GM23248 (cell line): ENCODE data around the gene CCDC50. TPM values are rescaled to one million over a fixed set of nuclear protein-coding genes. Genes with fewer than 3 reads are reported as not detected.

Experiments used
- DNase-seq: peaks from one replicate; pipeline ENCODE4 v3.0.0-alpha.2; 2015
- H2AFZ ChIP-seq: fragments of 200-600 bp; sonication (generic); 2 replicates; pipeline ENCODE4 v1.6.1; 2016; ENCODE audit warnings: antibody characterized with exemption
- H3F3A ChIP-seq: fragments of 200-600 bp; sonication (generic); 2 replicates; pipeline ENCODE4 v1.6.1; 2016; ENCODE audit warnings: mild to moderate bottlenecking, antibody characterized with exemption, mixed run types; ENCODE audit not compliant: insufficient read depth
- H3K27ac ChIP-seq: fragments of 200-600 bp; sonication (generic); 2 replicates; pipeline ENCODE4 v1.5.1; 2016; ENCODE audit warnings: mild to moderate bottlenecking
- H3K27me3 ChIP-seq: fragments of 200-600 bp; sonication (generic); replicated peaks from 2 replicates; pipeline ENCODE4 v1.6.1; 2016; ENCODE audit warnings: mild to moderate bottlenecking; ENCODE audit not compliant: insufficient read depth
- H3K36me3 ChIP-seq: fragments of 200-600 bp; sonication (generic); 2 replicates; pipeline ENCODE4 v1.6.1; 2016; ENCODE audit warnings: low read depth, mild to moderate bottlenecking
- H3K4me1 ChIP-seq: fragments of 200-600 bp; sonication (generic); 2 replicates; pipeline ENCODE4 v1.6.1; 2016; ENCODE audit warnings: mild to moderate bottlenecking; ENCODE audit not compliant: insufficient read depth
- H3K4me2 ChIP-seq: fragments of 200-600 bp; sonication (generic); one replicate; pipeline ENCODE4 v1.6.1; 2016; ENCODE audit warnings: mild to moderate bottlenecking; ENCODE audit not compliant: unreplicated experiment
- H3K4me3 ChIP-seq: fragments of 200-600 bp; sonication (generic); 2 replicates; pipeline ENCODE4 v1.5.1; 2016; ENCODE audit warnings: mild to moderate bottlenecking
- H3K79me2 ChIP-seq: fragments of 200-600 bp; sonication (generic); 2 replicates; pipeline ENCODE4 v1.6.1; 2016; ENCODE audit warnings: mild to moderate bottlenecking; ENCODE audit not compliant: insufficient read depth
- H3K9ac ChIP-seq: fragments of 200-600 bp; sonication (generic); 2 replicates; pipeline ENCODE4 v1.6.1; 2016; ENCODE audit warnings: mild to moderate bottlenecking
- H3K9me2 ChIP-seq: fragments of 200-600 bp; sonication (generic); 2 replicates; pipeline ENCODE4 v1.6.1; 2016; ENCODE audit warnings: mixed run types, mild to moderate bottlenecking, moderate library complexity; ENCODE audit not compliant: insufficient read depth
- H3K9me3 ChIP-seq: fragments of 200-600 bp; sonication (generic); one replicate; pipeline ENCODE4 v1.6.1; 2017; ENCODE audit warnings: low read depth
- H4K20me1 ChIP-seq: fragments of 200-600 bp; sonication (generic); 2 replicates; pipeline ENCODE4 v1.6.0; 2016; ENCODE audit not compliant: insufficient read depth
- EZH2 ChIP-seq: fragments of 200-600 bp; sonication (generic); IDR thresholded peaks from 2 replicates; pipeline ENCODE4 v1.6.1; 2018; ENCODE audit warnings: antibody characterized with exemption, mild to moderate bottlenecking; ENCODE audit not compliant: insufficient read depth, poor library complexity, severe bottlenecking
- EZH2phosphoT487 ChIP-seq: fragments of 200-600 bp; sonication (generic); IDR thresholded peaks from 2 replicates; pipeline ENCODE4 v1.6.1; 2018; ENCODE audit warnings: antibody characterized with exemption, moderate library complexity, mild to moderate bottlenecking, low read depth; ENCODE audit not compliant: insufficient read depth
- WGBS, 2 experiments: methylation state at CpG; one replicate each; pipeline ENCODE4 v1.1.6; 2015 to 2017; ENCODE audit warnings: low lambda C conversion rate in 2 of 2, low coverage in 1 of 2; ENCODE audit errors: missing lambda C conversion rate in 2 of 2; 5-methylcytosine and 5-hydroxymethylcytosine counted together
- in situ Hi-C: fragments of 300-500 bp; cut with MboI; formaldehyde crosslinking; loops from 2 replicates; pipeline ENCODE4 v1.15.0; 2020
- polyA plus RNA-seq: library from polyadenylated mRNA; unstranded; fragments of >200 nt; fragmentation: Nextera tagmentation; extraction: Ambion mirVana; gene quantifications from 2 replicates; pipeline ENCODE4 v1.2.1, GENCODE V29; 2016
- total RNA-seq: library from RNA; depleted of rRNA; stranded (reverse); fragments of >200 nt; shearing (Covaris generic); gene quantifications from 2 replicates; pipeline ENCODE4 v1.2.3, GENCODE V29; 2014

CCDC50 gene
- total and polyA plus RNA-seq, 2 experiments from 2014 or later, result 63.0 to 68.6 TPM

DNA sequence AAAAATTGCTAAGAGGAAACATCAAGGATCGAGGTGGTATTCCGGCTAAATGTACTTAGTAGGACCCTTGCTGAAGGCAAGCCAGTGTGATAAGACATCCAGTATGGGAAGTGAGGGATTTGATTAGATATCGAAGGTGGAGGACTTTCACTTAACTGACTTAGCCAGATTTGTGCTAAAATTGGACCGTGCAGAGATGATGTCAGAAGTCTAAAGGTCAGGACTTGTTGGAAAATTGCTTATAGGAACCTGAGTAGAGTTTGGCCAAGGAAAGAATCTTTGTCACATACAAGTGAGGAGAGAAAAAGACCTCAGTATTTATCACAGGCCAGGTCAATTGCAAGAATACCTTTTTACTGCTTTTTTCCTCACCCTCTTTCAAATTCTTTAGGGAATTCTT is 100.9 kb downstream of the CCDC50 start:
- Histone ChIP-seq H3F3A (no peaks in the 10 kb centered on the region), H3K27ac (no peak overlapping the region), H3K79me2 (no peaks in the 10 kb centered on the region), H3K9me3 (no peaks in the 10 kb centered on the region), H4K20me1 (no peaks in the 10 kb centered on the region), H3K4me1 (no peaks in the 10 kb centered on the region), H3K27me3 (peaks cover 11% of the 10 kb centered on the region; the same call in 1 of the 2 replicates), H2AFZ (no peak overlapping the region), H3K4me3 (no peak overlapping the region), H3K36me3 (no peaks in the 10 kb centered on the region), H3K4me2 (no peak overlapping the region), H3K9me2 (no peaks in the 10 kb centered on the region), H3K9ac (no peak overlapping the region)
- TF ChIP-seq EZH2phosphoT487 (no peak), EZH2 (no peak)
- WGBS, 2 experiments, result 47 to 57% methylated on average over 4 of the region's 4 CpGs
- in situ Hi-C loops, result no loop called here
- no peak for DNase-seq

DNA sequence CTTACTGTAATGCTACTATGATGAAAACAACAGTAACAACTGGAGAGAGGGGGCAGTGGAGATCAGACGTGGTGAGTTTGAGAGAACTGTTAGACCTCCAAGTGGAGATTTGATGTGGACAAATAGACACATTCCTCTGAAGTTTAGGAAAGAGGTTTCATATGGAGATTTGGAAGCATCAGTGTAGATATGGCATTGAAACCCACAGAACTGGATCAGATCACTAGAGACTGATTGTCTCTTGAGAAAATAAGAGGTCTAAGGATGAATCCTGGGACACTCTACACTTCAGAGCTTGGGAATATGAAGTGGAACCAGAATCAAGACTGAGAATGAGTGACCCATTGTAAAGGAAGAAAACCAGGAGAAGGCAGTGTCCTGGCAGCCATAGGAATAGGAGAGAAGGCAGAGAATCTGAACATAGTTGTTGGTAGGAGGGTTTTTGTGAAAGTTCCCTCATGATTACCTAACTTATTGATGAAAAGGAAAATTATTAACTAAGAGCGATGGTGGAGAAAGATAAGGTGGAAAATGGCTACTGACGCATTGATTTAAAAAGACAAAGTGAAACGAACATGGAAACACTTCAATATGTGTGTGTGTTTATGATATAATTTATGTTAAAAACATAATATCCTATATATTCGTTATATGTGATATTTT is 102.1 kb downstream of the CCDC50 start:
- Histone ChIP-seq H3F3A (no peaks in the 10 kb centered on the region), H4K20me1 (no peaks in the 10 kb centered on the region), H3K36me3 (no peaks in the 10 kb centered on the region), H3K4me3 (no peak overlapping the region), H3K27me3 (peaks cover 11% of the 10 kb centered on the region; the same call in 1 of the 2 replicates), H3K9me3 (no peaks in the 10 kb centered on the region), H3K27ac (no peak overlapping the region), H3K9ac (no peak overlapping the region), H2AFZ (no peak overlapping the region), H3K9me2 (no peaks in the 10 kb centered on the region), H3K79me2 (no peaks in the 10 kb centered on the region), H3K4me1 (no peaks in the 10 kb centered on the region), H3K4me2 (no peak overlapping the region)
- no peak for DNase-seq
- in situ Hi-C loops, result no loop called here
- 45 to 50% methylated on average over 5 of the region's 5 CpGs for WGBS, 2 experiments
- TF ChIP-seq EZH2phosphoT487 (no peak), EZH2 (no peak)

GRCh38 chr3:191432162-191432561 is 103.0 kb downstream of the CCDC50 start:
- no peak overlapping the region for H3K4me3 ChIP-seq
- H3K27me3 ChIP-seq, result peaks cover 6% of the 10 kb centered on the region
- no peak overlapping the region for H3K9ac ChIP-seq
- 25 to 28% methylated on average over 5 of the region's 5 CpGs for WGBS, 2 experiments
- DNase-seq, result no peak
- H3K4me2 ChIP-seq, result no peak overlapping the region
- H4K20me1 ChIP-seq, result no peaks in the 10 kb centered on the region
- no peaks in the 10 kb centered on the region for H3K4me1 ChIP-seq
- no peak overlapping the region for H3K27ac ChIP-seq
- H3K9me2 ChIP-seq, result no peaks in the 10 kb centered on the region
- no peaks in the 10 kb centered on the region for H3K9me3 ChIP-seq
- TF ChIP-seq EZH2phosphoT487 (no peak), EZH2 (no peak)
- H2AFZ ChIP-seq, result no peak overlapping the region
- H3F3A ChIP-seq, result no peaks in the 10 kb centered on the region
- in situ Hi-C loops, result no loop called here
- no peaks in the 10 kb centered on the region for H3K36me3 ChIP-seq
- H3K79me2 ChIP-seq, result no peaks in the 10 kb centered on the region

DNA sequence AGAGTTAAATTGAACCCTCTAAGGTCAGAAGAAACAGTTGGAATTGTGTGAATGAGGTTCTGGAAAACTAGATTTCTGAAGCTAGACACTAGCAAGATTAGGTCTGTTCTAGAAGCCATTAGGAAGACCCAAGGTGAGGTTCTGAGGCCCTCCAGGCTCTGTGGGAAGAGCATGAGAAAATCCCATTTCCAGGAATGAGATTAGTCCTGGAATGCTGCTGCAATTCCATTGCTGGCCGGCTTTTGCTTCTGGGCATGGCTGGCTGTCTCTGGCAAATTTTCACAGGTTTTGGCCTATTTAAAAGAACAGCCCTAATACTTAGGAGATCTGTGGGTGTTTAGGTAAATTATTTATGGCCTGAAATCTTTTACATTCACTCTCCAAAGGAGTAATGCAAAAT is 104.8 kb downstream of the CCDC50 start:
- Histone ChIP-seq H3K36me3 (no peaks in the 10 kb centered on the region), H3K27ac (no peak overlapping the region), H3K9me2 (no peaks in the 10 kb centered on the region), H3K9me3 (no peaks in the 10 kb centered on the region), H4K20me1 (no peaks in the 10 kb centered on the region), H3K79me2 (no peaks in the 10 kb centered on the region), H3K4me2 (no peak overlapping the region), H3K4me3 (no peak overlapping the region), H3F3A (no peaks in the 10 kb centered on the region), H3K9ac (no peak overlapping the region), H2AFZ (no peak overlapping the region), H3K27me3 (no peaks in the 10 kb centered on the region; the same call in none of the 2 replicates), H3K4me1 (no peaks in the 10 kb centered on the region)
- no peak for DNase-seq
- TF ChIP-seq EZH2phosphoT487 (no peak), EZH2 (no peak)
- 0% methylated on average over 1 of the region's 1 CpG for WGBS, 2 experiments
- in situ Hi-C loops, result no loop called here

DNA sequence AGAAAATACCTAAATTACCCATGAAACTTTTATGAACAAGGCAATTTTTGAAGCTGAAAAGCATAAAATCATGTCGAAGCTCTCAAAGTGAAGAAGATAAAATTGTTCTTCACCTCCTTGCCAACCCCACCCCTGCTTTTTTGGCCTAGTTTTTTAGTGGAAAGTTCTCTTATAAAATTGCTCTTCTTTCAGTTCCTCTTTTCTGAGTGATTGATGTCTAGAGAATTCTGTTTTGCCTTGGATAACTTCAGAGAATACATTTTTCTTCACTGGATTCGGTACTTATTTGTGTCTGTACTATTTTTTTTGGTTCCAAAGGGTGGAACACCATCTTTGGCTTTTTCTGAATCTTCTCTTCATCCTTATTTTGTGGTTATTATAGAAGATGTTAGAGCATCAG is 106.8 kb downstream of the CCDC50 start:
- H3K9me2 ChIP-seq, result no peaks in the 10 kb centered on the region
- no peak for TF ChIP-seq EZH2phosphoT487
- TF ChIP-seq EZH2, result no peak
- no peaks in the 10 kb centered on the region; the same call in none of the 2 replicates for H3K27me3 ChIP-seq
- no peak overlapping the region for H3K4me2 ChIP-seq
- H3K36me3 ChIP-seq, result no peaks in the 10 kb centered on the region
- H2AFZ ChIP-seq, result no peak overlapping the region
- no peak overlapping the region for H3K27ac ChIP-seq
- no peaks in the 10 kb centered on the region for H3K4me1 ChIP-seq
- no peaks in the 10 kb centered on the region for H3F3A ChIP-seq
- no peak for DNase-seq
- WGBS, 2 experiments, result 1 to 2% methylated on average over 2 of the region's 2 CpGs
- H3K4me3 ChIP-seq, result no peak overlapping the region
- no peaks in the 10 kb centered on the region for H3K9me3 ChIP-seq
- no peak overlapping the region for H3K9ac ChIP-seq
- in situ Hi-C loops, result no loop called here
- H3K79me2 ChIP-seq, result no peaks in the 10 kb centered on the region
- H4K20me1 ChIP-seq, result no peaks in the 10 kb centered on the region
